Inflammatory macrophage (primary cell): Measurements from ENCODE around the gene SNF8.

ENCODE experiments used
- DNase-seq, 2 donors: peaks; one replicate each; pipeline ENCODE4 v3.0.0-alpha.2; 2020 to 2022

Gene SNF8

DNA sequence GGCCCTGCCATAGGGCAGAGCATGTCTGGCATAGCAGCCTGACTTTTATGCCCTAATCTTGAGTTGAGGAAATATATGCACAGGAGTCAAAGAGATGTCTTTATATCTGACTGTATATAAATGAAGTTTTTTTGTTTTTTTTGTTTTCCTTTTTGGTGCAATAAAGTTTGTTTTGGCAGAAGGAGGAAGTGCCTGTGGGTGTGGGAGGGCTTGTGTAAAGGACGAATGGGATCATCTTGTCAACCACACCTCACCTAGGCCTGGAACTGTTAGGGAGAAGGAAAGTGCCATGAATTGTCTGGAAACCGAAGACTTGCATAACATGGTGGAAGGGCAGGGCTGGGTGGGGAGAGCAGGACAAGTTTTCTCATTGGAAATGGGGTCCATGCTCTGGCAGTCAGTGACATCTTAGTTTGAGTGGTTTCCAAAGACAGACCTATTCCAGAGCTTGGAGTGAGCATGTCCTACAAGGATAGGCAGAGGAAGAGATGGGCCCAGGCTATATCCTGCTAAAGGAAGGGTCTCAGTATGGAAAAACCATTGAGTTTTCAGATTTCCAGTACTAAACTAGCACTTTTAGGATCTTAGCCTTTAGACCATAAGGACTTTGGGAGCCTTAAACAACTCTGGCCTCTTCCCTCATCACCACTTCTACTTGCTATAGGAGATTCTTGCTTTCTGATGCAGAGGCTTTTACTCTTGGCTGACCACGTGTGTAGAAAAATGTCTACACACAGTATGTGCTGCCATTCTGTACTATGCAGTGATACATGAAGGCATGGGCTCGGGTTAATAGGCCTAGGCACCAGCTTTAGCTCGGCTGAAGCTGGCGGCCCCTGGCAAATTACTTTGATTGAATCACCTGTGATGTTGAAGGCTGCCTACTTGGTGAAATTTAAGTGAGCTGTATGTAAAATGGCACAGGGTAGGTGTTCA is 15.5 kb downstream of the SNF8 start:
- peak; percentile 44 to 67 for DNase-seq

DNA sequence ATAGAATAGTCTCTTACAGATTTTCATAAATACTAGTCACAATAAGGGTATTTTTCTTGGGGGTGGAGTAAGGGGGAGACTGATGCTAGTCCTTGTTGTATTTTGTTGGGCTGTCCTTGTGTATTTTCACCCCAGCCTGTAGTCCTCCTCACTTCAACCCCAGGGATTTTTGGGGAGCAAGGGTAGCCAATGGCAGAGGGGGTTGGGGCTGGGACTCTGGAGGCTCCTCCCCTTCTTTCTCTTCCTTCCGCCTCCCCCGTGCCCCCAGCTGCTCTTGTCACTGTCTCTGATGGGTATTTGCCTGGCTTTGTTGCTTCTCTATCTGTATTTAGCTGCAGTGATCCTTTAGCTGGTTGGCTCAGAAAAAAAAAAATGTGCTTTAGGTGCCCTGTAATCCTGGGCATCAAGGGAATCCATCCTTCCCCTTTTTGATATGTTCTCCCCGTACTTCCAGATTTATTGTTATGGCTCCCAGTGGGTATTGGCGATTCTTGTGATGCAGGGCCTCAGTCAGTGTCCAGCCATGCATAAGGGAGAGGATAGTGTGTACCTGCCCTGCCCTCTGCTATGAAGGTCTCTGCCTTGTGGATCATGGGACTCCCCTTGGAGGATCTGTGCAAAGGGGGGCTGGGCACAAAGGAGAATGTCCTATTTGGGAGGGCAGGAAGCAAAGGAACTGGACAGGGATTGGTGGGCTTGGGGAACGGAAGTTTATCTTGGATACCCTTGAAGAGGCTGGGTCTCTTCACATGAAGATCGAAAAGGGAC is 16.5 kb downstream of the SNF8 start:
- DNase-seq, result no peak

DNA sequence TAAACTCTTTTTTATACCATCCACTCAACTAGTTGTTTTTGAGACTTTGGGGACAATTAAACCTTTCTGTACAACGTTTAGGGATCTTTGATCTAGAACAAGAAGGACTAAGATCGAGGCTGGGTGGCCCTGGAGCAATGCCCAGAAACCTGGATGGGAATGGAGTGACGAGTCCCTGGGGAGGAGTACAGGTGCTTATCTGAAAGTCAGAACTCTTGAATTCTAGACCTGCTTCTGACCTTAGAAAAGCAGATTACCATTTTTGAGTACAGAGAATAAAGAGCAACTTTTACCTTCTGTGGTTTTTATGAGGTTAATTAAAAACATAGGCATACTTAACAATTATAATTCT is 18.7 kb downstream of the SNF8 start:
- no peak for DNase-seq

GRCh38 chr17:48925251-48925990 is 19.2 kb downstream of the SNF8 start:
- peak in 1 of 2 donors; percentile 57 for DNase-seq

DNA sequence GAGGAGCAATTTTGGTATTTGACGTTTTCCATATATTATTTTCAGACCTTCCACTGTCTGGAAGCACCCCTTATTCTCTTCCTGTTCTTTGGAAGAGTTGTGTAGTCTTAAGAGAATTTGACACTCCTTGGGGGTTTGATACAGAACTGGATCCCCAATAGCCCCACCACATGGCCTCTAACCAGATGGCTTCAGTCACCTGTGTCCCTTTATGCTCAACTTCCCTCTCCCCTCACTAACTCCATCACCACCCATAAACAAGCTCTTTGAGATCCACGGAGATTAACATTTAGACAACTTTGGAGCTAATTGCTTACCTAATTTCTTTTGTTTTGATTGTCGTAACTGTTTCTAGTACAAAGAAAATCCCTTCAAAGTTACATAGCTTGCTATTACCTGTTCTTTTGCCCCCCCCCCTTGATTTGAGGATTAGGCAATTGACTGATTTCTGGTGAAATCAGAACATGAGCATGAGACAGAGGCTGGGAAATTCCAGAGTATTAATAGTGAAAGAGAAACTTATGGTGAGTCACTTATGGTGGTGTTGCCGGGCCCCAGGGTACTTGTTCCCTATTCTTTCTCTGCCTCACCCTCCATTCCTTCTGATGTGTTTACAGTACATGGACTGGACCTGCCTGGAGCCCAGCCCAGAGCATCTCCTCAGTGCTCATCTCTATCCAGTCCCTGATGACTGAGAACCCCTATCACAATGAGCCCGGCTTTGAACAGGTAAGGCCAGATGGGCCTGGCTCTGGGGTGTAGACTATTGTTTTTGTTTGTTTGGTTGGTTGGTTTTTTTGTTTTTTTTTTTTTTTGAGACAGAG is 29.0 kb downstream of the SNF8 start:
- DNase-seq, result peak; percentile 79 to 80

DNA sequence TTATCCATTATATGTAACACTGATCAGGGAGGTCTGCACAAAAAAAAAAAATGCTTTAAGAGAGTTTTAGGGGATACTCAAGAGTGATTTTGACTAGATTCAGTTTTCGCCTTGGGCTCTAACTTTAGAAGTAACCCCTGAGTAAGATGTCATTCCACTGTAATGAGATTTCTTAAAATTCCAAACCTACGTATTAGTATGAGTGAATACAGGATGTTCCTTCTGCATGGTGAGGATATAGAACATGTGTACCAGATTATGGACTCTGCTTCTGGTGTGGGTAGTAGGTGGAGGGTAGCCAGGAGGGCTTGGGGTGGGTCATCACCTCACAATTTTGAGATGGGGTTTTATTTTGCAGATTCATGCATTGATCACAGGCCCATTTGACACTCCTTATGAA is 32.2 kb downstream of the SNF8 start:
- DNase-seq, result no peak

DNA sequence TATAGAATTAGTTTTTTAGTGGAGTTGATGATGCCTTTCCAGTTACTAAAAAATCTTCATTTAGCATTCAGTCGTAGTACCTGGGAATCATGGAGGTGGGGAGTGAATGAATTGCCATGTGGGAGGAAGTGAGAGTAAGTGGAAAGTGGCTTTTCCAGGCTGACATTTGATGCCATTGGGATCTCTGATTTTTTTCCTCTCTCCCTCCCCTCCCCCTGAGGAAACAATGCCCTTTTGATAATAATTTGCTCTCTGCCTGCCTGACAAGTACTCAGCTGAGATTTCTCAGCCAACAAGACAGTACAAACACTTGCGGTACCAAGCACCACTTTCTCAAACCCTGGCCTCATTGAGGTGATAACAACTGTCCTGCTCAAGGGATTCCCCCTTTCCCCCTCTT is 34.3 kb downstream of the SNF8 start:
- no peak for DNase-seq

DNA sequence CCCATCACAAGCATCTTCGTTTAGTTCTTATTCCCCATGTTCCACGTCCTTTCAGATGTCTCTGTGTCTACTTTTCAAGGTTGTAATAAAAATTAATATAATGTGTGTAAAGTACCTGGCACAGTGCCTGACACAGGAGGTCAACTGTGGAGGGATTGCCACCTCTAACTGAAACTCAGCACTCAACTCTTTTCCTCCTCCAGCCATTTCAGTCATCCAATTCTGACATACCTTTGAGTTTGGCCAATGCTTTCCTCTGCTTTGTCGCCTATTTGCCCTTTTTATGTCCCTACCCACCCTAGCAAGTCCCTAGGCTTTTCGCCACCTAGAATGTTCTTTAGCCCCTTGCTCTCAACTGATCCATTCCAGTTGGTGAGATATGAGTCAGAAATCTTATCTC is 34.9 kb downstream of the SNF8 start:
- no peak for DNase-seq

DNA sequence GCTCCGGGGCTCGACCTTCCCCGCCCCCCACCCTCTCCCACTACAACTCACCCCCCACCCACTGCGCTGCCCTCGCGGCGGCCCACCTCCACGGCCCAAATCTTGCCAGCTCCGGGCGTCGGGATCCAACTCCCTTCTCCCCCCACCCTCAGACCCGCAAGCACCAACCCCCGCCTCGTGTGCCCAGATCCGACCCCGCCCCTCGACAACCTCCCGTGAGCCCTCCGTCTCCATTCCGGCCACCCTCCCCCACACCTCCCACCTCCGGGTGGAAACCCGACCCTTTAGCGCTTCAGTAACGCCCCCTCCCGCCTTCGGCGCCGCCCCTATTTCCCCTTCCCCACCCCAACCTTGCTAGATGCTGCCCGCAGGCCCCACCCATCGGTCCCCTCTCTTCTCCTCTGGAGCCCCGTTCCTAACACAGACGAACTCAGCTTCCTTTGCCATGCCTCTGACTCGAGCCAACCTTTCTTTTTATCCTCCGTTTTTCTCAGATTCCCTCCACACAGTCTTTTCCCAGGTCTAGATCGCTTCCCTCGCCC is 35.7 kb downstream of the SNF8 start:
- DNase-seq, result peak; percentile 53 to 68

DNA sequence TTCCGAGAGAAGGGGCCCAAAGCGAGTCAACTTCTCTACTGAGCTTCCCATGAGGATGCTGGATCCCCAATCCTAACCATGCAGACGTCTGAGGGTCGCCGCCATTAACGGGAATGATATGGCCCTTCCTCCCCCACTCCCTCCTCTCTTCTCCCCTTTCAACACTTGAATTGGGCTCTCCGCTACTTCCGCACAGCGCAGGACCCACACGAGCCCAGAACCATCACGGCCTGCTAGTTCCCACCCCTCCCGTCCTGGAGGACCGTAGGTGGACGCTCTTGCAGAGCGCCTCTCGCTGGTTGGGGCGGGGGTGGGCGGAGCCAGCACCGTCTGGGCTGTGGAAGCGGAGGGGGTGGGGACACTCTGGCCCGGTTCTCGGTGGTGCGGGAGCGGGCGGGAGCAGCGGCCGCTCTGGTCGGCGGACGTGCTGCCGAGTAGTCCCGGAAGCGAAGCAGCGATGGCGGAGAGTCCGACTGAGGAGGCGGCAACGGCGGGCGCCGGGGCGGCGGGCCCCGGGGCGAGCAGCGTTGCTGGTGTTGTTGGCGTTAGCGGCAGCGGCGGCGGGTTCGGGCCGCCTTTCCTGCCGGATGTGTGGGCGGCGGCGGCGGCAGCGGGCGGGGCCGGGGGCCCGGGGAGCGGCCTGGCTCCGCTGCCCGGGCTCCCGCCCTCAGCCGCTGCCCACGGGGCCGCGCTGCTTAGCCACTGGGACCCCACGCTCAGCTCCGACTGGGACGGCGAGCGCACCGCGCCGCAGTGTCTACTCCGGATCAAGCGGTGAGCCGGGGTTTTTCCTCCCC is 36.4 kb downstream of the SNF8 start, which contains the start of gene UBE2Z:
TSS of gene UBE2Z (plus strand) at position 361 of the 797 bp plus-strand sequence. CDS start at position 458, 97 bp downstream.
- DNase-seq, result peak; percentile 94 to 95

- peak; percentile 32 to 55 for DNase-seq
Measured at GRCh38 chr17:48907713-48908046, 37.0 kb downstream of the SNF8 start.

GRCh38 chr17:48905987-48906515 is 38.6 kb downstream of the SNF8 start:
- no peak for DNase-seq

DNA sequence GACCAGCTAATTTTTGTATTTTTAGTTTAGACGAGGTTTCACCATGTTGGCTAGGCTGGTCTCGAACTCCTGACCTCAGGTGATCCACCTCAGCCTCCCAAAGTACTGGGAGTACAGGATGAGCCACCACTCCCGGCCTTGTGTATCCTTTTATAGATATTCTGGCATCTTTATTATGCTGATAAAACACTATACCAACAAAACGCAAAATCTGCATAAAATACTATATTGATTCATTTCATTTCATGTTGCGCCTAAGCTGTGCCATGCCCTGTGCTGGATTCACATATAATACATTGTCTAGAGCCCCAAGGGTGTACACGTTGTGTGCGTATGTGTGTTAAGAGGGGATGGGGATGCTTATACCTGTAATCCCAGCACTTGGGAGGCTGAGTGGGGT is 40.2 kb downstream of the SNF8 start:
- DNase-seq, result no peak

DNA sequence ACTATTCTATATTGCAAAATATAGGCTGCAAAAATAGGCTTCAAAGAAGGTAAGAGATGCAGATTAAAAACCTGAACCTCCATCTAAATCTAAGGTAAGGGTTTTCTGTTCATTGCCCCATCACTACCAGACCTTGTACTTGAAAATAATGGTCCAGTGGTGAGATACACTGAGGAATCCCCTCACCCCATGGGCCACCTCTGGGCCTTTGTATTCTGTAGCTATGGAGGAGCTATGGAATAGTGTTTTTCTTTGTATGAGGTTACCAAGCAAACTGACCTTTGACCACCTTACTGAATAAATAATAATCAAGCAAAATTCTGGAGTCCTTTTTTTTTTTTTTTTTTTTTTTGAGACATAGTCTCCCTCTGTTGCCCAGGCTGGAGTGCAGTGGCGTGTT is 41.2 kb downstream of the SNF8 start:
- DNase-seq, result no peak

DNA sequence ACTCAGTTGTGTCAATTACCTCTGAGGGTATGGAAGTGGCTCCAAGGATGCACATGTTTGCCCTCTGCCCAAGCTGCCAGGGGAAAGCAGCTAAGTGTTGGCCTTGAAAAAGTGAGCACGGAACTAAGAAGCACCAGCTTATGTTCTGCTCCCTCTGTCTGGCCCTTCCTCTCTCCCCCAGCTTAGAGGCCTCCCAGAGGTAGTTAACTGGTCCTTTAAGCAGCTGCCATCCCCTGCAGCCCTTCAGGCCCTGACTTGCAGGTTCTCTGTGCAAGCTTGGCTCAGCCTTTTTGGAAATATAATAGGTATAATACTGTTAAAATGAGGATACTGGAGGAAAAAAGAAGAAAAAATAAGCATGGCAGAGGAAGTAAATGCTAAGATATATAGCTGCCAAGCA is 43.4 kb downstream of the SNF8 start:
- DNase-seq, result no peak

- DNase-seq, result no peak
Measured at GRCh38 chr17:48894886-48895285, 49.8 kb downstream of the SNF8 start.

- no peak for DNase-seq
Measured at GRCh38 chr17:48893646-48894508, 50.8 kb downstream of the SNF8 start.

- DNase-seq, result no peak
Measured at GRCh38 chr17:48892940-48893645, 51.5 kb downstream of the SNF8 start.

- no peak for DNase-seq
Measured at GRCh38 chr17:48890086-48890485, 54.6 kb downstream of the SNF8 start.
